Natural killer cell (primary cell): ENCODE measurements around the gene INSC. TPM values are rescaled to one million over a fixed set of nuclear protein-coding genes. Genes with fewer than 3 reads are reported as not detected.

ENCODE experiments used
- ATAC-seq, 3 donors: fragments of 150-1000 bp in 2 of 3; fragments of 200-7000 bp in 1 of 3; cut with Tn5 transposase; 1 replicate in 1 of 3; 2 replicates in 2 of 3; pipeline ENCODE4 v1.10.0; 2021; ENCODE audit warnings: mild to moderate bottlenecking in 2 of 3, moderate library complexity in 2 of 3
- DNase-seq, 2 donors: peaks; one replicate each; pipeline versions ENCODE4 v3.0.0 to v3.0.0-alpha.2; 2013 to 2021; ENCODE audit warnings: mixed read lengths in 1 of 2
- H3K27ac ChIP-seq: one replicate; pipeline ENCODE4 v1.5.1; 2013; ENCODE audit warnings: mild to moderate bottlenecking, low read length
- H3K27me3 ChIP-seq: one replicate; pipeline ENCODE4 v1.6.1; 2013; ENCODE audit warnings: low read length; ENCODE audit not compliant: control insufficient read depth, insufficient read depth
- H3K36me3 ChIP-seq: one replicate; pipeline ENCODE4 v1.6.1; 2013; ENCODE audit warnings: low read length; ENCODE audit not compliant: control insufficient read depth, insufficient read depth
- H3K4me1 ChIP-seq: one replicate; pipeline ENCODE4 v1.6.1; 2013; ENCODE audit warnings: low read length; ENCODE audit not compliant: control insufficient read depth, insufficient read depth
- H3K4me3 ChIP-seq: one replicate; pipeline ENCODE4 v1.5.1; 2013; ENCODE audit warnings: low read length
- H3K9me3 ChIP-seq: one replicate; pipeline ENCODE4 v1.6.1; 2013; ENCODE audit warnings: low read length; ENCODE audit not compliant: control insufficient read depth, insufficient read depth
- H3K27ac Mint-ChIP-seq, 2 donors: one replicate each; pipeline ENCODE4 v1.8.0; 2022; ENCODE audit warnings: mild to moderate bottlenecking in 2 of 2, mixed read lengths in 2 of 2, moderate library complexity in 1 of 2
- H3K27me3 Mint-ChIP-seq, 2 donors: one replicate each; pipeline ENCODE4 v1.8.0; 2022; ENCODE audit warnings: low read depth in 2 of 2, mixed read lengths in 2 of 2
- H3K36me3 Mint-ChIP-seq: one replicate; pipeline ENCODE4 v1.8.0; 2022; ENCODE audit warnings: mixed read lengths
- H3K4me1 Mint-ChIP-seq, 2 donors: one replicate each; pipeline ENCODE4 v1.8.0; 2022; ENCODE audit warnings: mixed read lengths in 2 of 2
- H3K4me3 Mint-ChIP-seq: one replicate; pipeline ENCODE4 v1.8.0; 2022; ENCODE audit warnings: mild to moderate bottlenecking, moderate library complexity, mixed read lengths
- H3K9me3 Mint-ChIP-seq, 2 donors: one replicate each; pipeline ENCODE4 v1.8.0; 2022; ENCODE audit warnings: mixed read lengths in 2 of 2
- CTCF ChIP-seq: fragments of 200-600 bp; IDR thresholded peaks from one replicate; pipeline ENCODE4 v1.8.0; 2022; ENCODE audit warnings: antibody characterized with exemption
- whole genome bisulfite sequencing: methylation state at CpG from one replicate; pipeline ENCODE4 v1.1.7; 2013; ENCODE audit warnings: missing lambda C conversion rate; ENCODE audit not compliant: insufficient coverage; 5-methylcytosine and 5-hydroxymethylcytosine counted together
- intact Hi-C: fragments of 100-400 bp; cut with micrococcal nuclease; formaldehyde crosslinking; loops from one replicate; pipeline ENCODE4 v1.14.2; 2022
- total RNA-seq, 4 donors: library from RNA; stranded (reverse); fragments of 120-200 nt in 1 of 4; gene quantifications; one replicate each; pipeline versions ENCODE4 v1.2.3 to v1.2.4, GENCODE V29; 2013 to 2022

Gene INSC
- total RNA-seq, 3 donors from 2014 or later (not counting 1 experiment from before 2014, with no cell fraction given) = 0.16 to 0.27 TPM; not detected in 1

GRCh38 chr11:15197696-15198095 lies 83.0 kb downstream of the INSC start:
- Mint-ChIP-seq H3K9me3 (no peaks in the 10 kb centered on the region), H3K27ac (no peak overlapping the region), H3K4me1 (no peaks in the 10 kb centered on the region), H3K36me3 (no peaks in the 10 kb centered on the region), H3K4me3 (no peak overlapping the region), H3K27me3 (peaks cover 4 to 18% of the 10 kb centered on the region in 2 donors)
- ATAC-seq (no peak), DNase-seq (no peak)
- no peaks in the 10 kb centered on the region for H3K4me1 ChIP-seq
- no peak overlapping the region for H3K27ac ChIP-seq
- no peak overlapping the region for H3K4me3 ChIP-seq
- H3K36me3 ChIP-seq = no peaks in the 10 kb centered on the region
- no peaks in the 10 kb centered on the region for H3K9me3 ChIP-seq
- no peaks in the 10 kb centered on the region for H3K27me3 ChIP-seq
- intact Hi-C loops = no loop called here
- WGBS = 85% methylated on average over 2 of the region's 2 CpGs
- TF ChIP-seq CTCF = no peak

- DNase-seq = no peak
- H3K27ac ChIP-seq = no peak overlapping the region
- no peak for ATAC-seq
- no peak overlapping the region for H3K27ac Mint-ChIP-seq
- H3K4me1 Mint-ChIP-seq = no peaks in the 10 kb centered on the region
- peaks cover 4 to 18% of the 10 kb centered on the region in 2 donors for H3K27me3 Mint-ChIP-seq
- no CpG with 5 or more reads among the region's 2 CpGs for WGBS
- no peaks in the 10 kb centered on the region for H3K36me3 ChIP-seq
- no peaks in the 10 kb centered on the region for H3K36me3 Mint-ChIP-seq
- no peaks in the 10 kb centered on the region for H3K9me3 ChIP-seq
- H3K4me3 ChIP-seq = no peak overlapping the region
- TF ChIP-seq CTCF = no peak
- no peaks in the 10 kb centered on the region for H3K4me1 ChIP-seq
- intact Hi-C loops = no loop called here
- no peaks in the 10 kb centered on the region for H3K27me3 ChIP-seq
- H3K4me3 Mint-ChIP-seq = no peak overlapping the region
- H3K9me3 Mint-ChIP-seq = no peaks in the 10 kb centered on the region
Measured at GRCh38 chr11:15198284-15198683, 83.6 kb downstream of the INSC start.

GRCh38 chr11:15199693-15200092 lies 85.0 kb downstream of the INSC start:
- ATAC-seq (no peak), DNase-seq (no peak)
- WGBS = 92% methylated on average over 3 of the region's 3 CpGs
- Histone ChIP-seq H3K27ac (no peak overlapping the region), H3K4me1 (no peaks in the 10 kb centered on the region), H3K4me3 (no peak overlapping the region), H3K9me3 (no peaks in the 10 kb centered on the region), H3K27me3 (no peaks in the 10 kb centered on the region), H3K36me3 (no peaks in the 10 kb centered on the region)
- no peak overlapping the region for H3K27ac Mint-ChIP-seq
- H3K9me3 Mint-ChIP-seq = no peaks in the 10 kb centered on the region
- TF ChIP-seq CTCF = no peak
- peaks cover 4 to 18% of the 10 kb centered on the region in 2 donors for H3K27me3 Mint-ChIP-seq
- no peaks in the 10 kb centered on the region for H3K4me1 Mint-ChIP-seq
- intact Hi-C loops = no loop called here
- no peaks in the 10 kb centered on the region for H3K36me3 Mint-ChIP-seq
- H3K4me3 Mint-ChIP-seq = no peak overlapping the region

- Histone ChIP-seq H3K4me3 (no peak overlapping the region), H3K36me3 (no peaks in the 10 kb centered on the region), H3K27me3 (no peaks in the 10 kb centered on the region), H3K4me1 (no peaks in the 10 kb centered on the region), H3K27ac (no peak overlapping the region), H3K9me3 (no peaks in the 10 kb centered on the region)
- DNase-seq (no peak), ATAC-seq (no peak)
- H3K27ac Mint-ChIP-seq = no peak overlapping the region
- 89% methylated on average over 12 of the region's 12 CpGs for WGBS
- no peaks in the 10 kb centered on the region for H3K36me3 Mint-ChIP-seq
- H3K27me3 Mint-ChIP-seq = peaks cover 4 to 18% of the 10 kb centered on the region in 2 donors
- H3K4me1 Mint-ChIP-seq = no peaks in the 10 kb centered on the region
- no peak for TF ChIP-seq CTCF
- no peaks in the 10 kb centered on the region for H3K9me3 Mint-ChIP-seq
- H3K4me3 Mint-ChIP-seq = no peak overlapping the region
- intact Hi-C loops = no loop called here
Measured at GRCh38 chr11:15200696-15201095, 86.0 kb downstream of the INSC start.
